HG02870 (cell line): ENCODE measurements around the gene SIGLEC9.
"Not testable (repeated sequence)": the region's sequence is repeated elsewhere in the genome, so short reads cannot be mapped to it uniquely, and the experiment has no call there.

ENCODE experiments used
- ATAC-seq: cut with Tn5 transposase; IDR thresholded peaks from one replicate; pipeline ENCODE4 v1.9.1; 2021; ENCODE audit warnings: mild to moderate bottlenecking, moderate library complexity; ENCODE audit not compliant: unreplicated experiment

The SIGLEC9 gene

DNA sequence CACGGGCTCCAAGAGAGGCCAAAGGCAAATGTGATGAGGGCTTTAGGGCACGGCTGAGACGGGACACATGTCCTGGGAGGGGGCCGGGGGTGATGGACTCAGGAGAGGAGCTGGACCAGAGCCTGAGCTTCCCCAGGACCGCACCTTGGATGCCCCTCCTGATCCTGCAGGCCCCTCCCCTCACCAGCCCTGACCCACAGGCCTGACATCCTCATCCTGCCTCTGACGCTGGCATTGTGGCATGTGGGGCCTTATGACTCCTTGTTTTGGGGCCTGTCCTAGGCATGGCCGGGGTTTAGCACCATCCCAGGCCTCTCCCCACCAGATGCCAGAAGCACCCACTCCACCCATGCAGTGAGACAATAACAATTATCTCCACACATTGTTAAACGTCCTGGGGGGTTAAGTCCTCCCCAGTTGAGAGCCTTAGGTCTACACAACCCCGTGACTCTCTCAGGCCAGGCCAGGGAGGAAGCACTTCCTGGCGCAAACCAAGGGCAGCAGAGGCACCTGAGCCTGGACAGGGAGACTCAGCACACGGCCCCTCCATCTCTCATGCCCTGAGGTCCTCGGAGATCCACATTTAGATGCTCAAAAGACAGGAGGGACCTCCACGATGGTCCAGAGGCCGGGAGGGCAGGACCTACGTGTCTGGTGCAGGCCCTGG, 18.2 kb downstream of the SIGLEC9 start:
- not testable (repeated sequence) for ATAC-seq

DNA sequence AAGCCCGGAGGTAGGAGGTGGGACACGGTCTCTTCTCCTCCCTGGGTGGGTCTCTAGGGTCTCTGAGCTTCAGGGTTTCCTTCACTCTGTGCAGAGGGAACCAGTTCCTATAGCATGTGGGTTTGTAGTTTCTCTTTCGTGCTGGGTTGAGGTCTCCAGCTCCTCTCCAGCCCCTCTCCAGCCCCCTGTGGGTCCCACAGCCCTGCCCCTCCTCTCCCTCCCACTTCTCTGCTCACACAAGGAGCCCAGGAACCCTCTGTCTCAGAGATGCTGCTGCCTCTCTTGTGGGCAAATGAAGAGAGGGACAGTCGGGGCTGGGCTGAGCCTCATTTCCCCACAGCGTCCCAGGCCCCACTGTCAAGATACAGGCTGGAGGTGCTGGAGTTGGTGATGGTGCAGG, 18.8 kb downstream of the SIGLEC9 start:
- ATAC-seq: no peak

DNA sequence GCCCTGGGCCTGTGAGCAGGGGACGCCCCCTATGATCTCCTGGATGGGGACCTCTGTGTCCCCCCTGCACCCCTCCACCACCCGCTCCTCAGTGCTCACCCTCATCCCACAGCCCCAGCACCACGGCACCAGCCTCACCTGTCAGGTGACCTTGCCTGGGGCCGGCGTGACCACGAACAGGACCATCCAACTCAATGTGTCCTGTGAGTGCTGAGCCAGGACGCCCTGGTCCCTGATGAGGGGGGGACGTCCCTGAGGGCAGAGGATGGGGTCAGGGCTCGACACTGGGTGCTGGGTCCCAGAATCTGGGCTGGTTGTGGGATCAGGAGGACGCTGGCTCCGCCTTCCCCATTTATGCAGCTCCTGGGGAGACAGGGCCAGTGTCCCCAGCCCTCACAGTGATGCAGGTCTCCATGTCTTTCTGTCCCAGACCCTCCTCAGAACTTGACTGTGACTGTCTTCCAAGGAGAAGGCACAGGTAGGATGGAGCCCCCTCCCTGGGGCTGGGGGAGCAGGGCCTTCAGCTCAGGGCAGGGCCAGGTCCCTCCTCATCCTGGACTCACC, 19.9 kb downstream of the SIGLEC9 start:
- ATAC-seq: no peak

DNA sequence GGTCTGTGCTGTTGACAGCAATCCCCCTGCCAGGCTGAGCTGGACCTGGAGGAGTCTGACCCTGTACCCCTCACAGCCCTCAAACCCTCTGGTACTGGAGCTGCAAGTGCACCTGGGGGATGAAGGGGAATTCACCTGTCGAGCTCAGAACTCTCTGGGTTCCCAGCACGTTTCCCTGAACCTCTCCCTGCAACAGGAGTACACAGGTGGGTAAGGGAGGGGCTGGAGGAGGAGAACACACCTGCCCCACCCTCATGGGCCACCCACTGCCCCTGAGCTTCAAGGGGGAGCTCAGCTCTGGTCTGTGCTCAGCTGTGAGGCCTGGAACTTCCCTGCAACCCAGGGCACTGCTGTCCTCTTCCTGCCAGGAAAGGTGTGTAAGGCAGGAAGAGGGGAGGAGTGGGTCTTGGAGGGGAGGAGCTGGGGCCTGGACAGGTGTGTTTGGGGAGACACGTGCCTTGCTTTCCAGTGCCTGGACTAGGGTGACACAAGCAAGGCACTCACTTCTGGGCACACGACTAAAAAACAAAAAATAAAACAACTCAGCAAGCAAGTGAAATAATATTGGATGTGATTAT, 21.3 kb downstream of the SIGLEC9 start:
- no peak for ATAC-seq

DNA sequence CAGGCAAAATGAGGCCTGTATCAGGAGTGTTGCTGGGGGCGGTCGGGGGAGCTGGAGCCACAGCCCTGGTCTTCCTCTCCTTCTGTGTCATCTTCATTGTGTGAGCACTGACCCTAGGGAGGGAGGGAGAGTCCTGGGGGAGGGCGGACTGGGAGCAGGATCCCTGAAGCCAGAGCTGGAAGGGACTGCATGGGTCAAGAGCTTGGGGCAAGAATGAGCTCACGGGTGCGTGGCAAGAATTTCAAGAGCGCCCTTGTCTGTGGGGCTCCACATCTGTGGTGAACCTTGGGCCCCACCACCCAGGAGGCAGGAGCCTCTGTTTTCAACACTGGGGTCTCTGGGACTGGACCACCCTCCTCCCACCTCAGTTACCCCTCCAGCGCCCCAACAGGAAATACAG, 22.0 kb downstream of the SIGLEC9 start:
- ATAC-seq: no peak

DNA sequence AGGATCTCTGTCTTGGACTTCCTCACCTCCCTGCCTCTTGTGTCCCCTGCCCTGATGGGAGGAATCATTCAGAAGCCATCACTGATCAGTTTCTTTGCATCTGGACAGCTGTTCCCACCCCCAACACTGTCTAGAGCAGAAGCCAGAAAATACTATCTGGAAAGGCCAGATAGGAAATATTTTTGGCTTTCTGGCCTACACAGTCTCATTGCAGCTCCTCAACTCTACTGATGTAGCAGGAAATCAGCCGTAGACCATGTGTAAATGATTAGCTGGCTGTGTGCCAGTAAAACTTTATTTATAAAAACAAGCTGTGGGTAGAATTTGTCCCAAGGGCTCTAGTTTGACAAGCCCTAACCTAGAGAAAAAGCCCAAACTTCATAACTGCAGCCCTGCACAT, 23.0 kb downstream of the SIGLEC9 start:
- no peak for ATAC-seq

DNA sequence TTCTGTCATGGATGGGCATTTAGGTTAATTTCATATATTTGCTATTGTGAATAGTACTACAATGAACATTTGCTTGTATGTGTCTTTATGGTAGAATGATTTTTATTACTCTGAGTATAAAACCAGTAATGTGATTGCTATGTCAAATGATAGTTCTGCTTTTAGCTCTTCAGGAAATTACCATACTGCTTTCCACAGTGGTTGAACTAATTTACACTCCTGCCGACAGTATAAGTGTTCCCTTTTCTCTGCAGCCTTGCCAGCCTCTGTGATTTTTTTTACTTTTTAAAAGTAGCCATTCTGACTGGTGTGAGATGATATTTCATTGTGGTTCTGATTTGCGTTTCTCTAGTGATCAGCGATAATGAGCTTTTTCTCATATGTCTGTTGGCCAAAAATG, 23.9 kb downstream of the SIGLEC9 start:
- ATAC-seq: no peak

DNA sequence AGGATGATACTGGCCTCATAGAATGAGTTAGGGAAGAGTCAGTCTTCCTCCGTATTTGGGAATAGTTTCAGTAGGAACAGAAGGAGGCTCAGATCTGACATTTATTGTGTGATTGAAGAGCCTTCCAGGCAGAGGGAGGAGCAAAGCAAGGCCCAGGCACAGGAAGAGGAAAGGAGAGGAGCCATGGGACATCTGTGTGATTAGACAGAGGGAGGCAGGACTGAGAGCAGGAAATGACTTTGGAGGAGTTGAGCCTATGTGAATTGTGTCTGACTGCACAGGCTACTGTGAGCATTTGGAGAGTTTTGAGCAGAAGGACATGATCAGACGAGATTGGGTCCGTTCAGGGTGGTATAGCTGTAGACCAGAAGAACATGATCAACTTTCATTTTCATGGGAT, 25.9 kb downstream of the SIGLEC9 start:
- no peak for ATAC-seq

DNA sequence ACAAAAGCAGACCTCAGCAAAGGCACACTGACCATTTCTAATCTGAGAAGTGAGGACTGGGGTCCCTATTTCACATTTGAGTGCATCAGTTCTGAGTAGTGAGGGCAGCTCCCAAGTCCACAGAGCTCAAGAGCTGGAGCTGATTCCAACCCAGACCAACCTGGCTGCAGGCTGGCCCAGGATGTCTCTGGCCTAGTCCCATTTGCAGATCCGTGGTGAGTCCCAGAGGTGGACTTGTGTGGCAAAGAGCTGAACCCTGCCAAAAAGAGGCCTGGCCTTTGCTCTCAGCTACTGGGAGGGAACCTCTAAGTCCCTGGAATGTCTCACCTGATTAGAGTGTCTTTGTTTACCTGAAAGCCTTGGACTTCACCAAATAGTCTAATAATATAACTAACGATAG, 32.0 kb downstream of the SIGLEC9 start:
- no peak for ATAC-seq

DNA sequence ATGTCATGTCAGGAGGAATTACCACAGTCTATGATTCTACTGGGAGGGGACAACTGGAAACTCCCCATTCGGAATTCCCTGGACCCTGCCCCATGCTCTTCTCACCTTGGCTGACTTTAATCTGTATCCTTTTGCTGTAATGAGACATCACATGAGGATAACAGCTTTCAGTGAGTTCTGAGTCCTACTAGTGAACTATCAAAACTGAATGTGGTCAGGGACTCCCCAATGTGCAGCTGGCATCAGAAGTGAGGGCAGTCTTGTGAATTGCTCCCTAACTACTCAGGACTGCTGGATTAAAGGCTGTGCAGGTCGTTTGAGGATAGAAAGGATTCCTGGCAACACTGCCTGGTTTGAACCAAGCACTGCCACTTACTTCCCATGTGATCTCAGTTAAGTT, 32.6 kb downstream of the SIGLEC9 start:
- ATAC-seq: no peak

DNA sequence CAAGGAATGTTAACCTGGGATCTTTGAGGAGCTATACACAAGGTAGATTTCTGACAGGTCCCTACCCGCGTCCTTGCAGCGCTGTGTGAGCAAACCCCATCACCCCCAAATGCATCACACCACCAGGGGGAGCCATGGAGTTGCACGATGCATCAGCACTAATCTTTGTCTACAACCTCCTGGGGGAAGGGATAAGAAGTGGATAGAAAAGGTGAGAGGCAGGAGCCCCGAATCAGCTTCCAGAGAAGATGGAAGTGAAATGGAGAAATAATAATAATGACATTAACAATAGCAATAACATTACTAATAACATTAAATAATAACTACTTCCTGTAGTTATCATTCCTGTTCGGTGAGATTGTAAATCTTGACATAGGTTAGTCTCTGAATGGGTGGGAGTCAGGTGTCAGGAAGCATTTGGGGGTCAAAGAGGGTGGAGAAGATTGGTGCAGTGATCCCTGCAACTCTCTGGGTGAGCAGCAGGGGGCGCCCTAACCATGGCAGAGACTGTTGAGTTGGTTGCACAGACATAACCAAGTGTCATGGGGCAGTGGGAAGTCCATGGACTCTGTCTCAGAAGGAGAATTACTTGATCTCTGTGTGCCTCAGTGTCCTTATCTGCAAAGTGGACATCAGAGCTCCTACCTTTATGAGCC, 33.9 kb downstream of the SIGLEC9 start:
- ATAC-seq: no peak

DNA sequence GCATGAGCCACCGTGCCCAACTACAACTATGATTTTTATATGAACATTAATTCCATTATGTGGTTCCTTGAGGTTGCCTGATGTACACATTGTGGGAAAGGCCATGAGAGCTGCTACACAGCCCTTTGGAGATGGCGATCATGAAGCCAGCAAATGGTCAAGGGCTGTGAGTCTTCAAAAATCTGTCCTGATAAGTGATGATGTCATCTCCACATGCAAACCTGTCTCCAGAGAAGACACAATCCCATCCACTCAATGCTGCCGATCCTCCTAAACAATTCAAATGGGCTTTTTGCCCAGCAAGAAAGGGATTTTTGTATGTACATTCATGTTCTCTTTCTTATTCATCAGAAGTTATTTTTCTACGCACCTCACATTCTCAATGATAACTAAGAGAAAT, 35.0 kb downstream of the SIGLEC9 start:
- ATAC-seq: no peak

DNA sequence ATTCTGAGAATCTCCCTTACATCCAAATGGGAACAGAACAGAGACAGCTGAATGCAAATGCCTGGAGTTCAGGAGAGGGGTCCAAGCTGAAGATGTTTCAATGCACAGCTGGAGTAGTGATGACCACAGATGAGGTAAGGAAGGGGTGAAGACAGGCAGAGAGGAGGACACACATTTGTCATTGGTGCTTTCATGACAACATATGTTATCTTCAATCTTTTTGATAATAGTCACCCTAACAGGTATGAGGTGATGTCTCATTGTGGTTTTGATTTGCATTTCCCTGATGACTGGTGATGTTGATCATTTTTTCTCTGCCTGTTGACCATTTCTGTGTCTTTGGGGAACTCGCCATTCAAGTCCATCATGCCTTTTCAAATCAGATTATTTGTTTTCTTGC, 36.6 kb downstream of the SIGLEC9 start:
- no peak for ATAC-seq

DNA sequence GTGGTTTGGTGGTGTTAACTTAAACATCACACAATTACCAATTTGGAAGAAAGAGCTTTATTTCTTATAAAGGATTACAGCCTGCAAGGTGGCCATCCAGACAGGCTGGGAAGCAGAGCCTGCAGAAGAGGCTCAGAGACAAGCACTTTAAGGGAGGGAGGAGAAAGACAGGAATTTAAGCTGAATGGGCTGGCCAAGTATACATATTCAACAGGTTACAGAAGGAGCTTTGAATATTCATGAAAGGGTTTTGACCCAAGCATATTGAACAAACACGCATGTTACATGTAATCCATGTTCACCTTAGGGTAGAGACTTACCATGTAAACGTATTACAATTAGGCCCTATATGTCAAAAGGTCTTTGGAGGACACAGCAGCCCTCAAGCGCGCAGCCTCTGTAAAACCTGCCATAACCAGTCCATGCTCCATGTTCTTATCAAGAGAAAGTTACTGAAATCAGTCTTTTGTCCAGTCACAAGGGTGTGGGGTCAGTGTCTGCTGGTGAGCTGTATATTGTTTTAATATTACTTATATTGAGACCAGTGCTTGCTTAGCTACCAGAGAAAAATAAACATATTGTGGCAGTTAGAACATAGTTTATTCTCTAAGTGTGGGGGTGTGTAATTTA, 37.3 kb downstream of the SIGLEC9 start:
- ATAC-seq: no peak

DNA sequence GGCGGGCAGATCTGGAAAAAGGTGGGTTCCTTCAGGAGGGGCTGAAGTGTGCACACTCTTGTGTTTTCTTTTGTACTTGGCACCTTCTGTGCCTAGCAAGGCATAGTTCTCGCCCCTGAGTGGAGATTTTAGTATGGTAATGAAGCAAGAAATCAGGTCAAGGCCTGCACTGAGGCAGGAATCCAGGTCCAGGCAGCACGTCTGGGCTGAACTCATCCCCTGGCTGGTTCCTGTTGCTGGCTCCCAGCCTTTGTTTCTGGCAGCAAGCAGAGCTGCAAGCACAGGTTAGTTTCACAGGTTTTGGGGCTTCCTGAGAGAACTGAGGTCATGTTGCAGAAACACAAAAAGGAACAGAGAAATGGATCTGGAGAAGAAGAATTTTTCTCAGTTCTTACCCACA, 38.6 kb downstream of the SIGLEC9 start:
- no peak for ATAC-seq

DNA sequence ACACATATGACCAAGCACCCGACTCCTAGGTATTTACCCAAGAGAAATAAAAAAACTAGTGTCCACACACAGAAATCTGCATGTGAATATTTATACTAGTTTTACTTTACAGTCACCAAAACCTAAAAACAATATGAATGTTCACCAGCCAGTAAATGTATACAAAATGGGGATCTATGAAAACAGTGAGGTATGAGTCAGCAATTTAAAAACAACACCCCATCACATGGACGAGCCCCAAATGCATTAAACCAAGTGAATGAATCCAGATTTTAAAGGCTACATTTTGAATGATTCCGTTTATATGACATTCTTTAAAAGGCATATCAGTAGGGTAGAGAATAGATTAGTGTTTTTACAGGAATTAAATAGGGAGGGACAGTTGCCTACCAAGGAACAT, 39.5 kb downstream of the SIGLEC9 start:
- no peak for ATAC-seq

DNA sequence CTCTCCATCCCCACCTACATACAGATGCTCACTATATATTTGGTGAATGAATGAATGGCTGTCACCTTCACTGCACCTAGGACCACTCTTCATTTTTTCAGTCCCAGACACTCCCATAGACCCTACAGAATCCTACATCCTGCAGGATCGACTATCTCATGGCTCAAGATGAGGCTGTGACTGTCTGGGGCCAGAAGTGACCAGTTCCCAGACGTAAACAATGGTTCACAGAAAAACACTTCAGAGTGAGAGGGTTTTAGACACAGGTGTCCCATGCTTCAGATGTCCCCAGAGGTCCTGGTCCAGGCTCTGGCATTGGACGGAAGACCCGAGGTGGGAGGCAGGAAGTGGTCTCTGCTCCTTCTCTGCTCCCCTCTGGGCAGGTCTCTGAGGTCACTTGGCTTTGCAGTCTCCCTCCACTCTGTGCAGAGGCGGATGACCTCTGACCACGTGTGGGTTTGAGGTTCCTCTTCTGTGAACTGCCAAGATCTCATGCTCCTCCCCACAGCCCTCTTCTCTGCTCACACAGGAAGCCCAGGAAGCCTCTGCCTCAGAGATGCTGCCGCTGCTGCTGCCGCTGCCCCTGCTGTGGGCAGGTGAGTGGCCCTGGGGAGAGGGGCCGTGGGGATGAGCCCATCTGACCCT, 42.3 kb downstream of the SIGLEC9 start:
- ATAC-seq: no peak

DNA sequence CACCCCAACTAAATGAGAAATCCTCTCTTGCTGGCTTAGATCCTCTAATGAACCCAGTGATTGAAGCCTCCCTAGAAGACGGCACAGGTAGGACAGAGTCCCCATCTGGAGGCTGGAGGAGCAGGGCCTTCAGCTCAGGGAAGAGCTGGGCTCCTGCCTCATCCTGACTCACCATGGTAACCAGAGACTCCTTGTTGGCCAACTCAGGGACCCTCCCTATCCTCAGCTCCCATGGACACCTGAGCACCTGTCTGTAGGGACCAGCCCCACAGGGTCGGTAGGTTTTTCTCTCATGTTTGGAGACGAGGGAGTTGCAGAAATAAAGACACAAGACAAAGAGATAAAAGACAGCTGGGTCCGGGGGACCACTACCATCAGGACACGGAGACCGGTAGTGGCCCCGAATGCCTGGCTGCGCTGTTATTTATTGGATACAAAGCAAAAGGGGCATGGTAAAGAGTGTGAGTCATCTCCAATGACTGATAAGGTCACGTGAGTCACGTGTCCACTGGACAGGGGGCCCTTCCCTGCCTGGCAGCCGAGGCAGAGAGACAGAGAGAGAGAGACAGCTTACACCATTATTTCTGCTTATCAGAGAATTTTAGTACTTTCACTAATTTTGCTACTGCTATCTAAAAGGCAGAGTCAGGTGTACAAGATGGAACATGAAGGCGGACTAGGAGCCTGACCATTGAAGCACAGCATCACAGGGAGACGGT, 44.0 kb downstream of the SIGLEC9 start:
- no peak for ATAC-seq

DNA sequence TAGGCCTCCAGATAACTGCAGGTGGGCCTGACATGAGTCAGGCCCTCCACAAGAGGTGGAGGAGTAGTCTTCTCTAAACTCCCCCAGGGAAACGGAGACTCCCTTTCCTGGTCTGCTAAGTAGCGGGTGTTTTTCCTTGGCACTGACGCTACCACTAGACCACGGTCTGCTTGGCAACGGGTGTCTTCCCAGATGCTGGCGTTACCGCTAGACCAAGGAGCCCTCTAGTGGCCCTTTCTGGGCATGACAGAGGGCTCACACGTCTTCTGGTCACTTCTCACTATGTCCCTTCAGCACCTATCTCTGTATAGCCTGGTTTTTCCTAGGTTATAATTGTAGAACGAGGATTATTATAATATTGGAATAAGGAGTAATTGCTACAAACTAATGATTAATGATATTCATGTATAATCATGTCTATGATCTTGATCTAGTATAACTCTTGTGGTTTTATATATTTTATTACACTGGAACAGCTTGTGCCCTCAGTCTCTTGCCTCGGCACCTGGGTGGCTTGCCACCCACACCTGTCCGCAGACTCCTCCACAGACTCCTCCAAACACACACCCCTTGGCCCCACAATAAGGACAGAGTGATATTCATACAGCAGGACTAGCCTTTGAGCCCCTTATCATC, 44.7 kb downstream of the SIGLEC9 start:
- not testable (repeated sequence) for ATAC-seq

DNA sequence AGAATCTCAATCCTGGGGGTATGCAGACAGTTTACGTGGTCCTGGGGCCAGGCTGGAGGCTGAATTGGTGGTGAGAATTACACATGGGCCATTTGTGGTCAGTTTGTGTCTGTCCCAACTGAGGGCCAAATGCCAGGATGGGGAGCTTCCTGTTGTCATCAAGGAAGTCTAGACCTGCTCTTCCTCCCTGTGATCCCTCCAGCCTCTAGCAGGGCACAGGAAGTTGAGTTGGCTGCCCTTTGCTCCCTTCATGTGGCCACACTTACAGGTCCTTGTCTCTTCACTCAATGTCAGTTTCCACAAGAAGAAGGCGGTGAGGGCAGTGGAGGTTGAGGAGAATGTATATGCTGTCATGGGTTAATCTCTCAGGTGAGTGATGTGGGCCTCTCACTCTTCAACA, 47.5 kb downstream of the SIGLEC9 start:
- ATAC-seq: no peak
